GM12878 (cell line): ENCODE measurements around the gene EIF4EBP2.

Source experiments
- BCL11A ChIP-seq: IDR thresholded peaks from 2 replicates; pipeline ENCODE4 v1.6.1; 2011; ENCODE audit warnings: low read depth, low read length
- CTCF ChIP-seq, 3 experiments: IDR thresholded peaks in 2 of 3; conservative IDR thresholded peaks in 1 of 3; 2 replicates each; pipeline ENCODE4 v1.5.1; 2011; ENCODE audit warnings: low read depth in 3 of 3, low read length in 3 of 3, mild to moderate bottlenecking in 3 of 3, control low read depth in 2 of 3, moderate library complexity in 2 of 3, inconsistent platforms in 1 of 3, mixed read lengths in 1 of 3; ENCODE audit not compliant: control insufficient read depth in 2 of 3, insufficient read depth in 1 of 3; ENCODE audit errors: extremely low read depth in 1 of 3
- ETV6 ChIP-seq, 2 experiments: fragments of 450-650 bp in 1 of 2; IDR thresholded peaks in 1 of 2; conservative IDR thresholded peaks in 1 of 2; 2 replicates each; pipeline ENCODE4 v1.6.1; 2014; ENCODE audit warnings: antibody characterized with exemption in 1 of 2, borderline replicate concordance in 1 of 2, low read depth in 1 of 2, mild to moderate bottlenecking in 1 of 2, moderate library complexity in 1 of 2
- POLR2A ChIP-seq: IDR thresholded peaks from 2 replicates; pipeline ENCODE4 v1.6.1; 2011; ENCODE audit warnings: low read depth, mild to moderate bottlenecking, low read length
- POLR2AphosphoS5 ChIP-seq: IDR thresholded peaks from 2 replicates; pipeline ENCODE4 v1.6.1; 2011; ENCODE audit warnings: mild to moderate bottlenecking, low read length, inconsistent platforms
- REST ChIP-seq: IDR thresholded peaks from 2 replicates; pipeline ENCODE4 v1.6.1; 2012; ENCODE audit warnings: mild to moderate bottlenecking, low read depth, low read length
- TCF7 ChIP-seq: IDR thresholded peaks from 2 replicates; pipeline ENCODE4 v1.6.1; 2014; ENCODE audit warnings: antibody characterized with exemption, borderline replicate concordance
- YBX1 ChIP-seq: fragments of 450-650 bp; IDR thresholded peaks from 2 replicates; pipeline ENCODE4 v1.6.1; 2016; ENCODE audit warnings: antibody characterized with exemption
- ZNF24 ChIP-seq: fragments of 450-650 bp; IDR thresholded peaks from 2 replicates; pipeline ENCODE4 v1.6.1; 2017; ENCODE audit warnings: antibody characterized with exemption, mild to moderate bottlenecking

DNA sequence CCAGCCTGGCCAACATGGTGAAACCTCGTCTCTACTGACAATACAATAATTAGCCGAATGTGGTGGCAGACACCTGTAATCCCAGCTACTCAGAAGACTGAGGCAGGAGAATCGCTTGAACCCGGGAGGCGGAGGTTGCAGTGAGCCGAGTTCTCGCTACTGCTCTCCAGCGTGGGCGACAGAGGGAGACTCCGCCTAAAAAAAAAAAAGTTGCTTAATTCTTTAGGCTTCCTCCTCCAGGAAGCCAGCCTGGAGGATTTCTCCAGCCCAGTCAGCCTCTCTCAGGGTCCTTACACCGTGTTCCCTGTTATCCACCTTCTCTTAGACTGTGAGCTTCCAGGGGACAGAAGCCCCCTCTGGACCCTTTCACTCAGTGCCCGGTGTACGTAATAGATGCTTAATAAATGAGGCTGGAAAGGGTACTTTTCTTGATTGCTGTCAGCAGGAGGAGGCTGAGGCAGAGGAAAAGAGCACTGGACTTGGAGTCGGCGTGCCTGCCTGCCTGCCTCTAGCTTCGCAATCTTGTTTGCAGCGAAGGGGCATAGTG lies 53.9 kb downstream of the EIF4EBP2 start:
- no peak for TF ChIP-seq BCL11A
- TF ChIP-seq ETV6 (conservative IDR thresholded peaks at IDR 0.05 in 1 of 2, IDR thresholded peaks at IDR 0.05 in 1 of 2; ENCODE audit: borderline replicate concordance in 1 of 2, low read depth in 1 of 2), result no peak
- TF ChIP-seq ZNF24, result no peak
- no peak for TF ChIP-seq YBX1
- no peak for TF ChIP-seq CTCF (IDR thresholded peaks at IDR 0.05 in 2 of 3, conservative IDR thresholded peaks at IDR 0.05 in 1 of 3; ENCODE audit: control insufficient read depth in 2 of 3, extremely low read depth in 1 of 3, insufficient read depth in 1 of 3, low read depth in 3 of 3, low read length in 3 of 3)
- TF ChIP-seq REST, result no peak
- TF ChIP-seq POLR2A, result no peak
- no peak for TF ChIP-seq POLR2AphosphoS5
- TF ChIP-seq TCF7, result no peak
